Ishikawa (cell line): Measurements from ENCODE around the gene DEPDC5.

ENCODE experiments used
- CEBPB ChIP-seq: IDR thresholded peaks from 2 replicates; pipeline ENCODE4 v1.6.1; 2012
- CREB1 ChIP-seq: IDR thresholded peaks from 2 replicates; pipeline ENCODE4 v1.6.1; 2012; ENCODE audit warnings: low read depth
- EGR1 ChIP-seq: IDR thresholded peaks from 2 replicates; pipeline ENCODE4 v1.6.1; 2012
- EP300 ChIP-seq: IDR thresholded peaks from 2 replicates; pipeline ENCODE4 v1.6.1; 2012; ENCODE audit warnings: borderline replicate concordance
- FOXM1 ChIP-seq: IDR thresholded peaks from 2 replicates; pipeline ENCODE4 v1.6.1; 2012; ENCODE audit warnings: low read depth, borderline replicate concordance
- NFIC ChIP-seq: IDR thresholded peaks from 2 replicates; pipeline ENCODE4 v1.6.1; 2012
- RAD21 ChIP-seq: IDR thresholded peaks from 2 replicates; pipeline ENCODE4 v1.6.1; 2012; ENCODE audit warnings: low read depth
- TAF1 ChIP-seq: IDR thresholded peaks from 2 replicates; pipeline ENCODE4 v1.6.1; 2012; ENCODE audit warnings: low read depth, mild to moderate bottlenecking
- TCF12 ChIP-seq: IDR thresholded peaks from 2 replicates; pipeline ENCODE4 v1.6.1; 2012; ENCODE audit warnings: low read depth
- TEAD4 ChIP-seq: IDR thresholded peaks from 2 replicates; pipeline ENCODE4 v1.6.1; 2012
- YY1 ChIP-seq: IDR thresholded peaks from 2 replicates; pipeline ENCODE4 v1.6.1; 2012; ENCODE audit warnings: low read depth
- ZBTB7A ChIP-seq: IDR thresholded peaks from 2 replicates; pipeline ENCODE4 v1.6.1; 2012; ENCODE audit warnings: low read depth
- TF ChIP-seq, protein P1 (sequence below): IDR thresholded peaks from 2 replicates; pipeline ENCODE4 v1.6.1; 2012
- TF ChIP-seq, protein P2 (sequence below): IDR thresholded peaks from 2 replicates; pipeline ENCODE4 v1.6.1; 2012
- TF ChIP-seq, protein P3 (sequence below): IDR thresholded peaks from 2 replicates; pipeline ENCODE4 v1.6.1; 2012; ENCODE audit warnings: low read depth, mild to moderate bottlenecking

The DEPDC5 gene

DNA sequence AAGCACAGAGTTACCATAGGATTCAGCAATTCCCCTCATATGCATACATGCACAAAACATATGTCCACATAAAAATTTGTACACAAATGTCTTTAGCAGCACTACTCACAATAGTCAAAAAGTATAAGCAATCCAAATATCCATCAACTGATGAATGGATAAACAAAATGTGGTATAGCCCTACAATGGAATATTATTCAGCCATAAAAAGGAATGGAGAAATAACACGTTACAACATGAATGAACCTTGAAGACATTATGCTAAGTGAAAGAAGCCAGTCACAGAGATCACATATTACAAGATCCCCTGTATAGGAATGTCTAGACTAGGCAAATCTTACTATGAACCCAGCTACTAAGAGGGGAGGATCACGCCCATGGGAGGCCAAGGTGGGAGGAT, 11.1 kb upstream of the DEPDC5 start:
- no peak for TF ChIP-seq TCF12
- no peak for TF ChIP-seq TEAD4
- TF ChIP-seq YY1 = no peak
- TF ChIP-seq, protein P1, sequence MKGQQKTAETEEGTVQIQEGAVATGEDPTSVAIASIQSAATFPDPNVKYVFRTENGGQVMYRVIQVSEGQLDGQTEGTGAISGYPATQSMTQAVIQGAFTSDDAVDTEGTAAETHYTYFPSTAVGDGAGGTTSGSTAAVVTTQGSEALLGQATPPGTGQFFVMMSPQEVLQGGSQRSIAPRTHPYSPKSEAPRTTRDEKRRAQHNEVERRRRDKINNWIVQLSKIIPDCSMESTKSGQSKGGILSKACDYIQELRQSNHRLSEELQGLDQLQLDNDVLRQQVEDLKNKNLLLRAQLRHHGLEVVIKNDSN = no peak
- TF ChIP-seq RAD21 = no peak
- TF ChIP-seq, protein P2, sequence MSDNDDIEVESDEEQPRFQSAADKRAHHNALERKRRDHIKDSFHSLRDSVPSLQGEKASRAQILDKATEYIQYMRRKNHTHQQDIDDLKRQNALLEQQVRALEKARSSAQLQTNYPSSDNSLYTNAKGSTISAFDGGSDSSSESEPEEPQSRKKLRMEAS = no peak
- TF ChIP-seq, protein P3, sequence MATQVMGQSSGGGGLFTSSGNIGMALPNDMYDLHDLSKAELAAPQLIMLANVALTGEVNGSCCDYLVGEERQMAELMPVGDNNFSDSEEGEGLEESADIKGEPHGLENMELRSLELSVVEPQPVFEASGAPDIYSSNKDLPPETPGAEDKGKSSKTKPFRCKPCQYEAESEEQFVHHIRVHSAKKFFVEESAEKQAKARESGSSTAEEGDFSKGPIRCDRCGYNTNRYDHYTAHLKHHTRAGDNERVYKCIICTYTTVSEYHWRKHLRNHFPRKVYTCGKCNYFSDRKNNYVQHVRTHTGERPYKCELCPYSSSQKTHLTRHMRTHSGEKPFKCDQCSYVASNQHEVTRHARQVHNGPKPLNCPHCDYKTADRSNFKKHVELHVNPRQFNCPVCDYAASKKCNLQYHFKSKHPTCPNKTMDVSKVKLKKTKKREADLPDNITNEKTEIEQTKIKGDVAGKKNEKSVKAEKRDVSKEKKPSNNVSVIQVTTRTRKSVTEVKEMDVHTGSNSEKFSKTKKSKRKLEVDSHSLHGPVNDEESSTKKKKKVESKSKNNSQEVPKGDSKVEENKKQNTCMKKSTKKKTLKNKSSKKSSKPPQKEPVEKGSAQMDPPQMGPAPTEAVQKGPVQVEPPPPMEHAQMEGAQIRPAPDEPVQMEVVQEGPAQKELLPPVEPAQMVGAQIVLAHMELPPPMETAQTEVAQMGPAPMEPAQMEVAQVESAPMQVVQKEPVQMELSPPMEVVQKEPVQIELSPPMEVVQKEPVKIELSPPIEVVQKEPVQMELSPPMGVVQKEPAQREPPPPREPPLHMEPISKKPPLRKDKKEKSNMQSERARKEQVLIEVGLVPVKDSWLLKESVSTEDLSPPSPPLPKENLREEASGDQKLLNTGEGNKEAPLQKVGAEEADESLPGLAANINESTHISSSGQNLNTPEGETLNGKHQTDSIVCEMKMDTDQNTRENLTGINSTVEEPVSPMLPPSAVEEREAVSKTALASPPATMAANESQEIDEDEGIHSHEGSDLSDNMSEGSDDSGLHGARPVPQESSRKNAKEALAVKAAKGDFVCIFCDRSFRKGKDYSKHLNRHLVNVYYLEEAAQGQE = no peak
- no peak for TF ChIP-seq EP300
- no peak for TF ChIP-seq CEBPB
- TF ChIP-seq NFIC = no peak
- TF ChIP-seq ZBTB7A = no peak
- no peak for TF ChIP-seq TAF1
- no peak for TF ChIP-seq FOXM1
- TF ChIP-seq CREB1 = no peak
- no peak for TF ChIP-seq EGR1

DNA sequence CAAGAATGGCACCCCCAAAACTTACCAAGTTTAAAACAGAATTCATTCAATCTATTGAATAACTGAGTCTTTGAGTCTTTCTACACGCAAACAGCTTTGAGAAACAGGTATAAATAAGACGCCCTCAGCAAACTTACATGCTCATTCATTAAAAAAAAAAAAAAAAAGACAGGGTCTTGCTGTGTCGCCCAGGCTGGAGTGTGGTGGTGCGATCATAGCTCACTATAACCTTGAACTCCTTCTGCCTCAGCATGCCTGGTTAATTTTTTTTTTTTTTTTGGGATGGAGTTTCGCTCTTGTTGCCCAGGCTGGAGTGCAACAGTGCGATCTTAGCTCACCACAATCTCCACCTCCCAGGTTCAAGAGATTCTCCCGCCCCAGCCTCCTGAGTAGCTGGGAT, 9.9 kb upstream of the DEPDC5 start:
- TF ChIP-seq RAD21 (no peak), FOXM1 (no peak), TEAD4 (no peak), EP300 (no peak)
- TF ChIP-seq, protein P3 = no peak

DNA sequence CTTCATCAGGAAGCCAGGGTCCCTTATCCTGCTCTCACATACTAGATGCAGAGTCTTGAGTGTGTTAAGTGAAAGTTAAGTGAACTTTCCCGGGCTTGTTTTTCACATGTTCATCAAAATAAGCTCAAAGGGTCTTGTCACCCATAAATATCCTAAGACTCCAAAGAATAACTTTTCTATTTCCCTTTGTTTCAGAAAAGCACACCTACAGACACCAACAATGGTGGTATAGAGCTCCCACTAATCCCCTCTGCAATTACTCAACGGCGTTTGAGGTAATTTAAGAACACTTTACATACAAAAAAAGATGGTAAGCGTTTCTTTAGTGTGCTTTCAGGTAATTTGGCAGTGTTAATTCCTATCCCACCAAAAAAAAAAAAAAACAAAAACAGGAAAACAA, 6.4 kb upstream of the DEPDC5 start:
- no peak for TF ChIP-seq TEAD4
- no peak for TF ChIP-seq EP300
- TF ChIP-seq, protein P2 = no peak
- TF ChIP-seq, protein P1 = no peak
- TF ChIP-seq YY1 = no peak

DNA sequence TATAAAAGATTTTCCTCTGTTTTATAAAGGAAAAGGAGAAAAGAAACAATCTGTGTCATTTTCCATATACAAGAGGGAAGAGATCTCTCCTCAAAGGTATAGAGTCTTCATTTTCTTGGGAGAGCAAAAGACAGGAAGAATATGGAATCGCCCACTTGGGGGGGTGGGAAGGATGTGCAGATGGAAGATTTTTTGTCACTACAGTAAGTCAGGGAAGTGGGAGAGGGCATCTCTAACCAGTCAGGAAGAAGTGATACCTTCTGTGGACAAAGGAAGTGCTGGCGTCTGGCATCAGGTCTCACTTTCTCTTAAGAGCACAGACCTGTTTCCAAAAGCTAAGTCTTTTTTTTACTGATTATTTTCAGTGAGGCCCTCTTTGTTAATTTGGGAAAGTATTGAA, 5.3 kb upstream of the DEPDC5 start:
- no peak for TF ChIP-seq TAF1
- TF ChIP-seq TEAD4 = no peak
- TF ChIP-seq CEBPB = no peak
- no peak for TF ChIP-seq TCF12
- TF ChIP-seq EGR1 = no peak
- TF ChIP-seq FOXM1 = no peak
- no peak for TF ChIP-seq RAD21
- TF ChIP-seq, protein P1 = no peak
- TF ChIP-seq NFIC = no peak
- TF ChIP-seq, protein P2 = no peak
- no peak for TF ChIP-seq EP300
- TF ChIP-seq ZBTB7A = no peak
- TF ChIP-seq, protein P3 = no peak
- TF ChIP-seq YY1 = no peak
